Mesenchymal stem cell (in vitro differentiated cells and primary cell): ENCODE data around the gene GTF2F2.
A peak's percentile ranks its signal among the peaks of the same experiment; 100 is the strongest.

Experiments
- DNase-seq: peaks from one replicate; pipeline ENCODE4 v3.0.0-alpha.2; 2013
- H2AFZ ChIP-seq: one replicate; pipeline ENCODE4 v1.6.1; 2013; ENCODE audit warnings: low read depth, mild to moderate bottlenecking, control low read depth, inconsistent platforms, low read length, moderate library complexity
- H2AK5ac ChIP-seq: 2 replicates; pipeline ENCODE4 v1.6.1; 2013; ENCODE audit warnings: low read length, moderate library complexity, mild to moderate bottlenecking, inconsistent platforms; ENCODE audit not compliant: severe bottlenecking
- H2BK120ac ChIP-seq: one replicate; pipeline ENCODE4 v1.6.1; 2013; ENCODE audit warnings: low read depth, mild to moderate bottlenecking, inconsistent platforms, low read length, moderate library complexity
- H2BK12ac ChIP-seq, 2 experiments: one replicate each; pipeline ENCODE4 v1.6.1; 2013; ENCODE audit warnings: inconsistent platforms in 2 of 2, low read length in 2 of 2, mild to moderate bottlenecking in 2 of 2, moderate library complexity in 2 of 2, control low read depth in 1 of 2
- H2BK15ac ChIP-seq: one replicate; pipeline ENCODE4 v1.6.1; 2013; ENCODE audit warnings: mild to moderate bottlenecking, low read depth, inconsistent platforms; ENCODE audit not compliant: poor library complexity, severe bottlenecking
- H2BK5ac ChIP-seq: 2 replicates; pipeline ENCODE4 v1.6.1; 2013; ENCODE audit warnings: low read depth, mild to moderate bottlenecking, low read length, control low read depth, inconsistent platforms; ENCODE audit not compliant: poor library complexity, severe bottlenecking
- H3K14ac ChIP-seq, 2 experiments: one replicate each; pipeline ENCODE4 v1.6.1; 2013; ENCODE audit warnings: inconsistent platforms in 2 of 2, low read length in 2 of 2, control low read depth in 1 of 2, mild to moderate bottlenecking in 1 of 2, moderate library complexity in 1 of 2
- H3K18ac ChIP-seq, 2 experiments: one replicate each; pipeline ENCODE4 v1.6.1; 2013; ENCODE audit warnings: inconsistent platforms in 2 of 2, low read length in 2 of 2, control low read depth in 1 of 2, low read depth in 1 of 2, mild to moderate bottlenecking in 1 of 2
- H3K23ac ChIP-seq, 2 experiments: one replicate each; pipeline ENCODE4 v1.6.1; 2013; ENCODE audit warnings: inconsistent platforms in 2 of 2, low read length in 2 of 2, mild to moderate bottlenecking in 2 of 2, moderate library complexity in 2 of 2, control low read depth in 1 of 2
- H3K27ac ChIP-seq: 2 replicates; pipeline ENCODE4 v1.5.1; 2013; ENCODE audit warnings: mild to moderate bottlenecking, moderate library complexity, low read length, control low read depth, inconsistent platforms; ENCODE audit not compliant: poor library complexity, severe bottlenecking
- H3K27me3 ChIP-seq, 2 experiments: 2 replicates each; pipeline versions ENCODE4 v1.6.1 to v1.7.0; 2013; ENCODE audit warnings: low read length in 2 of 2, mild to moderate bottlenecking in 2 of 2, moderate library complexity in 2 of 2, control low read depth in 1 of 2, inconsistent platforms in 1 of 2; ENCODE audit not compliant: control insufficient read depth in 1 of 2, insufficient read depth in 1 of 2
- H3K36me3 ChIP-seq, 2 experiments: 2 replicates each; pipeline versions ENCODE4 v1.6.1 to v1.7.0; 2013; ENCODE audit warnings: low read length in 2 of 2, control low read depth in 1 of 2, inconsistent platforms in 1 of 2, low read depth in 1 of 2, mild to moderate bottlenecking in 1 of 2; ENCODE audit not compliant: insufficient read depth in 2 of 2, control insufficient read depth in 1 of 2
- H3K4ac ChIP-seq, 2 experiments: one replicate each; pipeline ENCODE4 v1.6.1; 2013; ENCODE audit warnings: inconsistent platforms in 2 of 2, low read length in 2 of 2, mild to moderate bottlenecking in 2 of 2, moderate library complexity in 2 of 2, control low read depth in 1 of 2, low read depth in 1 of 2
- H3K4me1 ChIP-seq: 2 replicates; pipeline ENCODE4 v1.6.1; 2013; ENCODE audit warnings: low read depth, low read length, control low read depth; ENCODE audit not compliant: control insufficient read depth, insufficient read depth
- H3K4me2 ChIP-seq: 2 replicates; pipeline ENCODE4 v1.6.1; 2013; ENCODE audit warnings: low read length, mild to moderate bottlenecking, inconsistent platforms; ENCODE audit not compliant: poor library complexity, severe bottlenecking
- H3K4me3 ChIP-seq, 2 experiments: 2 replicates each; pipeline versions ENCODE4 v1.5.1 to v1.7.0; 2013; ENCODE audit warnings: low read length in 2 of 2, mild to moderate bottlenecking in 2 of 2, control low read depth in 1 of 2, low read depth in 1 of 2; ENCODE audit not compliant: insufficient read depth in 1 of 2
- H3K79me1 ChIP-seq: replicated peaks from 2 replicates; pipeline ENCODE4 v1.6.1; 2013; ENCODE audit warnings: mild to moderate bottlenecking, control low read depth, low read length, inconsistent platforms; ENCODE audit not compliant: poor library complexity, severe bottlenecking
- H3K9ac ChIP-seq: 2 replicates; pipeline ENCODE4 v1.7.0; 2013; ENCODE audit warnings: mild to moderate bottlenecking, low read length, moderate library complexity
- H3K9me3 ChIP-seq: 2 replicates; pipeline ENCODE4 v1.7.0; 2013; ENCODE audit warnings: mild to moderate bottlenecking, low read length; ENCODE audit not compliant: control insufficient read depth
- H4K8ac ChIP-seq: one replicate; pipeline ENCODE4 v1.6.1; 2013; ENCODE audit warnings: inconsistent platforms, mild to moderate bottlenecking, low read length, moderate library complexity
- H4K91ac ChIP-seq: one replicate; pipeline ENCODE4 v1.6.1; 2013; ENCODE audit warnings: mild to moderate bottlenecking, low read length, inconsistent platforms
- WGBS: methylation state at CpG from one replicate; pipeline ENCODE4 v1.1.7; 2013; ENCODE audit warnings: mixed read lengths; 5-methylcytosine and 5-hydroxymethylcytosine counted together

Gene GTF2F2

DNA sequence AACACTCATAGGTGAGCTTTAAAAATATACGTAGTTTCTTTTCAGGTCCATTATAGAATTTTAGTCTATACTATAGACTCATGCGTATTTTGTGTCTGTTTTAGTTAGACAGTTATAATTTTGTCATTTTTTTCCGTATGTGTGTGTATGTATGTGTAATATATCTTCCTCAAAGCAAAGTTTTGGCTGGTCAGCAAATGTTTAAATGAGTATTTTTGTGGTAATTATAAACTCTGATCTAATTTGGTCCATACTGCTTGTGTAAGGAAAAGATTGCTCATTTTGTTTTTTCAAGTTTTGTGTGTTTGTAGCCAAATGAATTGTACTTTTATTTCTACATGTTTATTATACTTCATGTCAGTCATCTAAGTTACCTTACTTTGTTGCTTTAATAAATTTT lies 60.0 kb downstream of the GTF2F2 start:
- Histone ChIP-seq H3K4me1 (peaks cover 12% of the 10 kb centered on the region), H3K18ac (no peak overlapping the region), H2BK12ac (no peak overlapping the region), H3K36me3 (peaks cover 7 to 24% of the 10 kb centered on the region in 2 experiments), H4K91ac (no peak overlapping the region), H2BK120ac (no peak overlapping the region), H3K4me3 (no peak overlapping the region), H3K27me3 (no peaks in the 10 kb centered on the region), H3K4me2 (no peak overlapping the region), H3K23ac (no peak overlapping the region), H4K8ac (no peak overlapping the region), H3K79me1 (peaks cover 7% of the 10 kb centered on the region), H3K9ac (no peak overlapping the region), H3K4ac (no peak overlapping the region), H3K27ac (no peak overlapping the region), H2AK5ac (no peak overlapping the region), H2AFZ (no peak overlapping the region), H3K14ac (no peak overlapping the region), H2BK5ac (no peak overlapping the region), H2BK15ac (no peak overlapping the region), H3K9me3 (no peaks in the 10 kb centered on the region)
- DNase-seq: no peak
- 93% methylated on average over 2 of the region's 3 CpGs for WGBS

DNA sequence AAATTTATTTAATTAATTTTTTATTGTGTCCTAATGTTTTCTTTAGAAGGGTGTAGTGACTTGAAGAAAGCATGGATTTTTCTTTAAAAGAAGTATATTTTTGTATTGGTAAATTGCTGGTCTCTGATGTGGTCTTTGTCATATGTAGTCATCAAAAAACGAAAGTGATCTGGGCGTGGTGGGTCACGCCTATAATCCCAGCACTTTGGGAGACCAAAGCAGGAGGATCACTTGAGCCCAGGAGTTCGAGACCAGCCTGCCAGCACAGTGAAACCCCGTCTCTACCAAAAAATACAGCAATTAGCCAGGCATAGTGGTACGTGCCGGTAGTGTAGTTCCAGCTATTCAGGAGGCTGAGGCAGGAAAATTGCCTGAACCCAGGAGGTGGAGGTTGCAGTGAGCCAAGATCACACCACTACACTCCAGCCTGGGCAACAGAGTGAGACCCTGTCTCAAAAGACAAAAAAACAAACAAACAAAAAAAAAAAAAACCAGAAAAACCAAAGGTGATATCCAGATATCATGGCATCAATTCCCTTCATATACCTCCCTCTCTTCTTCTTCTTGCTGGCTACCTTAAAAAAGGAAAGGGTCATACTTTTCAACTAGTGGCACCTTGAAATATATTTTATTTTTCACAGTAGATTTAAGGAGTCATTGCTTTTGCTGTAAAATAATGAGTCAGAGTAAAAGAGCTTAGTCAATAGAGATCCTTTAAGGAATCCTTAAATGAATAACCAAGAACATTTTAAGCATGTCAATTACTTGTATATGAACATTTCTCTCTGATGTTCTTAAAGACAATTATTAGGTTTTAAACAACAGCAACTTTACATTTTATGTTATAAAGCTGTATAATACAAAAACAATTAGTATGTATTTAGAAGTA lies 60.6 kb downstream of the GTF2F2 start:
- H3K27ac ChIP-seq: peak overlapping the region; percentile 31
- WGBS: 97% methylated on average over 7 of the region's 7 CpGs

DNA sequence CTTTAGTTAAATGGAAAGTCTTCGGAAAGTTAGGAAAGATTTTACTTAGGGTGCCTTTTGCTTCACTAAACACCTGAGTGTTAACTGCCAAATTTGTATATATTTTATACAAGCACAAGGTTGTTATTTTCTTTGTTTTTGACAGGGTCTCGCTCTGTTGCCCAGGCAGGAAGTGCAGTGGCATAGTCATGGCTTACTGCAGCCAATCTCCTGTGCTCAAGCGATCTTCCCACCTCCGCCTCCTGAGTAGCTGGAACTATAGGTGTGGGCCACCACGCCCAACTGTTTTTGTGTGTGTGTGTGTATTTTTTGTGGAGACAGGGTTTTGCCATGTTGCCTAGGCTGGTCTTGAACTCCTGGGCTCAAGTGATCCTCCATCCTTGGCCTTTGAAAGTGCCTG lies 64.4 kb downstream of the GTF2F2 start:
- Histone ChIP-seq H3K79me1 (peaks cover 7% of the 10 kb centered on the region), H3K9me3 (no peaks in the 10 kb centered on the region), H4K8ac (no peak overlapping the region), H2AK5ac (no peak overlapping the region), H2BK12ac (no peak overlapping the region), H3K23ac (no peak overlapping the region), H2BK5ac (no peak overlapping the region), H3K36me3 (peaks cover 3 to 21% of the 10 kb centered on the region in 2 experiments), H3K9ac (no peak overlapping the region), H2AFZ (no peak overlapping the region), H2BK120ac (no peak overlapping the region), H3K4me2 (no peak overlapping the region), H3K4ac (no peak overlapping the region), H3K14ac (no peak overlapping the region), H2BK15ac (no peak overlapping the region), H3K4me1 (peaks cover 8% of the 10 kb centered on the region), H3K27ac (no peak overlapping the region), H3K4me3 (no peak overlapping the region), H4K91ac (no peak overlapping the region), H3K27me3 (no peaks in the 10 kb centered on the region), H3K18ac (no peak overlapping the region)
- DNase-seq: no peak
- WGBS: 95% methylated on average over 4 of the region's 5 CpGs

More for the DNA sequence above, 60.6 kb downstream of the GTF2F2 start:
- Histone ChIP-seq H3K14ac (no peak overlapping the region), H3K27me3 (no peaks in the 10 kb centered on the region), H2BK12ac (peak overlapping the region in 1 of 2 experiments; percentile 30), H3K4ac (no peak overlapping the region), H2AK5ac (peak overlapping the region; percentile 71), H2BK5ac (no peak overlapping the region), H2AFZ (no peak overlapping the region), H3K4me3 (no peak overlapping the region), H4K91ac (no peak overlapping the region), H3K36me3 (peaks cover 3 to 22% of the 10 kb centered on the region in 2 experiments), H3K4me2 (no peak overlapping the region), H3K79me1 (peaks cover 7% of the 10 kb centered on the region), H3K18ac (no peak overlapping the region), H3K9ac (peak overlapping the region; percentile 50), H4K8ac (no peak overlapping the region), H2BK120ac (no peak overlapping the region), H2BK15ac (no peak overlapping the region), H3K4me1 (peaks cover 12% of the 10 kb centered on the region), H3K9me3 (no peaks in the 10 kb centered on the region), H3K23ac (no peak overlapping the region)
- no peak for DNase-seq

DNA sequence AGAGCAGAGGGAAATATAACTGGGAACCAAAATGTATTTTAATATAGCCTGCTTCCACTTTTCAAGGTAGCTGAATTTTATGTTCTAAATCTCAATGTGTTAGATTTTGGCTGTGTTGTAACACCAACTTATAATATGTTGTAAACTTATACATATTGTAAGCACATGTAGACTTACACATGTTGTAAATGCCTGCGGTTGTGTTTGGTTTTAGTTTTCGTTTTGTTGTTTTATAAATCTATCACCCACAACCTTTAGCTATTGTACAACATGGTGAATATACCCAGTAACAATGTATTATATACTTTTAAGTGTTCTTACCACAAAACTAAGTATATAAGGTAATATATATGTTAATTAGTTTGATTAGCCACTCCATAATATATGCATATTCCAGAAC lies 65.0 kb downstream of the GTF2F2 start:
- Histone ChIP-seq H3K4me2 (no peak overlapping the region), H2BK5ac (no peak overlapping the region), H2BK15ac (no peak overlapping the region), H3K27me3 (no peaks in the 10 kb centered on the region), H2AK5ac (no peak overlapping the region), H3K4ac (no peak overlapping the region), H3K23ac (no peak overlapping the region), H3K79me1 (peaks cover 7% of the 10 kb centered on the region), H3K9me3 (no peaks in the 10 kb centered on the region), H3K4me3 (no peak overlapping the region), H2BK12ac (no peak overlapping the region), H4K8ac (no peak overlapping the region), H3K4me1 (peaks cover 8% of the 10 kb centered on the region), H2BK120ac (no peak overlapping the region), H2AFZ (no peak overlapping the region), H4K91ac (no peak overlapping the region), H3K9ac (no peak overlapping the region), H3K18ac (no peak overlapping the region), H3K36me3 (peaks cover 3 to 21% of the 10 kb centered on the region in 2 experiments), H3K14ac (no peak overlapping the region), H3K27ac (no peak overlapping the region)
- no CpG with 5 or more reads among the region's 2 CpGs for WGBS
- no peak for DNase-seq
